Ovary (tissue), 3 donors: ENCODE results near the gene SPEF2.

ENCODE experiments used
- EP300 ChIP-seq: sonication (generic); formaldehyde crosslinking; IDR thresholded peaks from one replicate; pipeline ENCODE4 v1.6.1; 2017; ENCODE audit warnings: antibody characterized with exemption
- TF ChIP-seq, protein P1 (sequence below), 3 donors: fragments of 450-650 bp in 2 of 3; fragments of 200-600 bp in 1 of 3; IDR thresholded peaks; one replicate each; pipeline versions ENCODE4 v1.5.1 to v1.8.0; 2016 to 2022; ENCODE audit warnings: antibody characterized with exemption in 3 of 3, mild to moderate bottlenecking in 1 of 3
- donor health status: DM: no; HTN: no; CAD: no.

DNA sequence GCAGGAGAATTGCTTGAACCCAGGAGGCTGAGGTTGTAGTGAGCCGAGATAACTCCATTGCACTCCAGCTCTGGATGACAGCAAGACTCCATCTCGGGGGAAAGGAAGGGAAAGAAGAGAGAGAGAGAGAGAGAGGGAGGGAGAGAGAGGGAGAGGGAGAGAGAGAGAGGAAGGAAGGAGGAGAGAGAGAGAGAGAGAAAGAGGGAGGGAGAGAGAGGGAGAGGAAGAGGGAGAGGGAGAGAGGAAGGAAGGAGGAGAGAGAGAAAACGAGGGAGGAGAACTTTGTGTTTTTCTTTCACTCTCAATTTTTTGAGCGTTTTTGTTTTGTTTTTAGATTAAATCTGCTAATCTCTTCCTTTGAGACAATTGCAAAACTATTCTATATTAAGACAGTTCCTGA, 46.9 kb downstream of the SPEF2 start:
- TF ChIP-seq, protein P1, sequence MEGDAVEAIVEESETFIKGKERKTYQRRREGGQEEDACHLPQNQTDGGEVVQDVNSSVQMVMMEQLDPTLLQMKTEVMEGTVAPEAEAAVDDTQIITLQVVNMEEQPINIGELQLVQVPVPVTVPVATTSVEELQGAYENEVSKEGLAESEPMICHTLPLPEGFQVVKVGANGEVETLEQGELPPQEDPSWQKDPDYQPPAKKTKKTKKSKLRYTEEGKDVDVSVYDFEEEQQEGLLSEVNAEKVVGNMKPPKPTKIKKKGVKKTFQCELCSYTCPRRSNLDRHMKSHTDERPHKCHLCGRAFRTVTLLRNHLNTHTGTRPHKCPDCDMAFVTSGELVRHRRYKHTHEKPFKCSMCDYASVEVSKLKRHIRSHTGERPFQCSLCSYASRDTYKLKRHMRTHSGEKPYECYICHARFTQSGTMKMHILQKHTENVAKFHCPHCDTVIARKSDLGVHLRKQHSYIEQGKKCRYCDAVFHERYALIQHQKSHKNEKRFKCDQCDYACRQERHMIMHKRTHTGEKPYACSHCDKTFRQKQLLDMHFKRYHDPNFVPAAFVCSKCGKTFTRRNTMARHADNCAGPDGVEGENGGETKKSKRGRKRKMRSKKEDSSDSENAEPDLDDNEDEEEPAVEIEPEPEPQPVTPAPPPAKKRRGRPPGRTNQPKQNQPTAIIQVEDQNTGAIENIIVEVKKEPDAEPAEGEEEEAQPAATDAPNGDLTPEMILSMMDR (IDR thresholded peaks at IDR 0.05), result no peak
- TF ChIP-seq EP300, result no peak
